Kidney epithelial cell (primary cell): ENCODE data around the gene TFAP2D. TPM values are rescaled to one million over a fixed set of nuclear protein-coding genes. Genes with fewer than 3 reads are reported as not detected.

Source experiments
- DNase-seq: peaks from one replicate; pipeline ENCODE4 v3.0.0-alpha.2; 2010; ENCODE audit warnings: low read depth
- H3K27me3 ChIP-seq: 2 replicates; pipeline ENCODE4 v1.6.0; 2011; ENCODE audit warnings: low read length; ENCODE audit not compliant: control insufficient read depth, insufficient read depth
- H3K36me3 ChIP-seq: 2 replicates; pipeline ENCODE4 v1.5.1; 2011; ENCODE audit warnings: low read length; ENCODE audit not compliant: control insufficient read depth, insufficient read depth
- H3K4me3 ChIP-seq: 2 replicates; pipeline ENCODE4 v1.5.1; 2011; ENCODE audit warnings: low read depth, mild to moderate bottlenecking, control low read depth, low read length
- CTCF ChIP-seq: IDR thresholded peaks from 2 replicates; pipeline ENCODE4 v1.5.1; 2011; ENCODE audit warnings: mild to moderate bottlenecking, moderate library complexity, low read length, control low read depth, inconsistent platforms; ENCODE audit not compliant: insufficient read depth, poor library complexity, severe bottlenecking
- total RNA-seq: library from RNA; depleted of rRNA; stranded (reverse); fragments of >200 nt; gene quantifications from 2 replicates; pipeline ENCODE4 v1.2.3, GENCODE V29; 2015

TFAP2D gene
- total RNA-seq, 1 donor from 2014 or later: not detected

DNA sequence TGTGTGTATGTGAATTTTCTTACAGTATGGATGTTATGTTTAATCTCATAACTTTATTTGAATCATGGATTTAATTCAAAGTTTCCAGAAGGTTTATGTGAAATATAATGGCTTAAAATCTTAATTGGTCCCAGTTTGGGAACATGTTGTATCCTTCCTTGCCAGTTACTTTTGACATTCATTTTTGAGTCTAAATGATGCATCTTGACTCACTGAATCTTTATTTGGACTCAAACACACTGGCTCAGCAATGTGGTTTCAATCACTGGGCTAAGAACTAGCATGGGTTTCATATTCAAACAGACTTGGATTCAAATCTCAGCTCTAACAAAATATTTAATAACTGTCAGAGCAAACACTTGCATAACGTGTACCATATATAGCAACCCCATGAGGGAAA, 79.4 kb downstream of the TFAP2D start:
- Histone ChIP-seq H3K36me3 (no peaks in the 10 kb centered on the region), H3K27me3 (no peaks in the 10 kb centered on the region), H3K4me3 (no peak overlapping the region)
- TF ChIP-seq CTCF: no peak
- no peak for DNase-seq

- H3K36me3 ChIP-seq: no peaks in the 10 kb centered on the region
- H3K4me3 ChIP-seq: no peak overlapping the region
- no peak for DNase-seq
- H3K27me3 ChIP-seq: no peaks in the 10 kb centered on the region
- no peak for TF ChIP-seq CTCF
Measured at GRCh38 chr6:50795574-50795973, 82.2 kb downstream of the TFAP2D start.

- Histone ChIP-seq H3K4me3 (no peak overlapping the region), H3K36me3 (no peaks in the 10 kb centered on the region), H3K27me3 (no peaks in the 10 kb centered on the region)
- DNase-seq: no peak
- TF ChIP-seq CTCF: no peak
Measured at GRCh38 chr6:50804283-50804682, 91.0 kb downstream of the TFAP2D start.

GRCh38 chr6:50807035-50807434, 93.7 kb downstream of the TFAP2D start:
- TF ChIP-seq CTCF: no peak
- DNase-seq: no peak
- Histone ChIP-seq H3K36me3 (no peaks in the 10 kb centered on the region), H3K4me3 (no peak overlapping the region), H3K27me3 (no peaks in the 10 kb centered on the region)

DNA sequence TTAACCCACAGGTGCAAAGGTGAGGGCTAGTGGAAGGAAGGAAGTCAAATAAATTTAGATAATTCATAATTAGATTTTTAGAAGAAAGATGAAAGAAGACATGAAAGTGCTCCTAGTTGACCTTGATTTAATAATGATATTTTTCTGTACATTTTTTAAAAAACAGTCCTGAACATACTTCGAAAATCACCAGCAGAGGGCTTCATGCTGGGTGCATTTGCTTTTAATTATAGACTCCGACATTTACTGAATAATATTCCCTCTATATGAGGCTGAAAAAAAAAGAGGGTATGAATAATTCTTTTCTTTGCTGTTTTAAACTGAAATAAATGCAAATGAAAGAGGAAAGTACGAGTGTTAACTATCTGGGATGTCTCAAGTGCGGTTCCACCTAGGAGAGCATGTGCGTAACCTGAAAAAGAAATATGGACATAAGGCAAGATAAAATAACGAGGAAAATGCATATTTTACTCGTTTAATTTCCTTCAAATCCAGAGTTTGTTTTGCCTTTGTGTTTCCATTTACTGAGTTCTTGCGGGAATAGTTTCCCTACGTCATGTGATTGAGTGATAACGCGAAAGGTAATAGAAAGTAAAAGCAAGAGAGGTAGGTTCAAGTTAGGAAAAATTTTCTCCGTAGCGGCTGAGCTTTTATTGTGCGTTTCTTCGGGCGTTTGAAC, 102.2 kb downstream of the TFAP2D start:
- no peak for DNase-seq
- Histone ChIP-seq H3K4me3 (peak overlapping the region; percentile 52), H3K27me3 (peaks cover 17% of the 10 kb centered on the region), H3K36me3 (no peaks in the 10 kb centered on the region)
- peak; percentile 38 for TF ChIP-seq CTCF

- DNase-seq: no peak
- peak overlapping the region; percentile 52 for H3K4me3 ChIP-seq
- peaks cover 19% of the 10 kb centered on the region for H3K27me3 ChIP-seq
- H3K36me3 ChIP-seq: no peaks in the 10 kb centered on the region
- TF ChIP-seq CTCF: peak; percentile 72
Measured at GRCh38 chr6:50816115-50816675, 102.9 kb downstream of the TFAP2D start.
